SK-N-SH treated with all-trans-retinoic acid at 6 μM for 48 hours (cell line): ENCODE measurements around the gene MYDGF.

Source experiments
- ATAC-seq: fragments of 200-7000 bp; cut with Tn5 transposase; 3 replicates; pipeline ENCODE4 v1.9.1; 2020; ENCODE audit warnings: mild to moderate bottlenecking, moderate library complexity
- ARNTL ChIP-seq: fragments of 450-650 bp; formaldehyde crosslinking; IDR thresholded peaks from 2 replicates; pipeline ENCODE4 v1.5.0; 2020; ENCODE audit warnings: low read depth, mild to moderate bottlenecking, moderate library complexity, borderline replicate concordance
- BACH2 ChIP-seq: fragments of 250-450 bp; sonication (Bioruptor Pico); IDR thresholded peaks from 2 replicates; pipeline ENCODE4 v1.9.0; 2021; ENCODE audit warnings: mild to moderate bottlenecking, borderline replicate concordance
- CREB5 ChIP-seq: fragments of 250-450 bp; sonication (Bioruptor Pico); IDR thresholded peaks from 2 replicates; pipeline ENCODE4 v1.5.1; 2020; ENCODE audit warnings: low read depth, mild to moderate bottlenecking, moderate library complexity
- CSDC2 ChIP-seq: fragments of 250-450 bp; sonication (Bioruptor Pico); IDR thresholded peaks from 2 replicates; pipeline ENCODE4 v1.5.0; 2020; ENCODE audit warnings: mild to moderate bottlenecking, moderate library complexity
- CSRNP3 ChIP-seq: fragments of 250-450 bp; sonication (Bioruptor Pico); IDR thresholded peaks from 2 replicates; pipeline ENCODE4 v1.5.1; 2021; ENCODE audit warnings: mild to moderate bottlenecking, moderate library complexity
- ESRRG ChIP-seq: fragments of 250-450 bp; sonication (Bioruptor Pico); IDR thresholded peaks from 2 replicates; pipeline ENCODE4 v1.6.1; 2021; ENCODE audit warnings: mild to moderate bottlenecking
- GLIS3 ChIP-seq: fragments of 250-450 bp; sonication (Bioruptor Pico); IDR thresholded peaks from 2 replicates; pipeline ENCODE4 v1.5.0; 2020; ENCODE audit warnings: mild to moderate bottlenecking, moderate library complexity
- ISL1 ChIP-seq: fragments of 250-450 bp; sonication (Bioruptor Pico); IDR thresholded peaks from 2 replicates; pipeline ENCODE4 v2.1.2; 2022; ENCODE audit warnings: mild to moderate bottlenecking, moderate library complexity
- OSR1 ChIP-seq: fragments of 250-450 bp; sonication (Bioruptor Pico); IDR thresholded peaks from 2 replicates; pipeline ENCODE4 v1.8.0; 2022; ENCODE audit warnings: moderate library complexity, mild to moderate bottlenecking, inconsistent platforms
- POU6F1 ChIP-seq: fragments of 250-450 bp; sonication (Bioruptor Pico); IDR thresholded peaks from 2 replicates; pipeline ENCODE4 v1.8.0; 2021; ENCODE audit warnings: low read depth, mild to moderate bottlenecking, moderate library complexity, borderline replicate concordance
- PPARA ChIP-seq: fragments of 250-450 bp; sonication (Bioruptor Pico); IDR thresholded peaks from 2 replicates; pipeline ENCODE4 v1.5.0; 2020; ENCODE audit warnings: mild to moderate bottlenecking, borderline replicate concordance
- RARB ChIP-seq: fragments of 250-450 bp; sonication (Bioruptor Pico); IDR thresholded peaks from 2 replicates; pipeline ENCODE4 v1.8.0; 2021; ENCODE audit warnings: mild to moderate bottlenecking, moderate library complexity
- SNAI2 ChIP-seq: fragments of 250-450 bp; sonication (Bioruptor Pico); IDR thresholded peaks from 2 replicates; pipeline ENCODE4 v1.5.0; 2020; ENCODE audit warnings: mild to moderate bottlenecking, moderate library complexity
- TCF4 ChIP-seq: fragments of 250-450 bp; sonication (Bioruptor Pico); IDR thresholded peaks from 2 replicates; pipeline ENCODE4 v1.8.0; 2021; ENCODE audit warnings: mild to moderate bottlenecking, moderate library complexity, borderline replicate concordance
- TOX ChIP-seq: fragments of 250-450 bp; sonication (Bioruptor Pico); IDR thresholded peaks from 2 replicates; pipeline ENCODE4 v1.8.0; 2021; ENCODE audit warnings: mild to moderate bottlenecking, moderate library complexity, borderline replicate concordance
- TSHZ2 ChIP-seq: fragments of 250-450 bp; sonication (Bioruptor Pico); IDR thresholded peaks from 2 replicates; pipeline ENCODE4 v1.5.0; 2020; ENCODE audit warnings: mild to moderate bottlenecking, moderate library complexity
- ZC3H10 ChIP-seq: fragments of 250-450 bp; sonication (Bioruptor Pico); IDR thresholded peaks from 2 replicates; pipeline ENCODE4 v1.5.1; 2021; ENCODE audit warnings: mild to moderate bottlenecking, moderate library complexity
- ZFP30 ChIP-seq: fragments of 450-650 bp; formaldehyde crosslinking; IDR thresholded peaks from 2 replicates; pipeline ENCODE4 v1.5.0; 2022; ENCODE audit warnings: mild to moderate bottlenecking, moderate library complexity
- ZNF565 ChIP-seq: fragments of 450-650 bp; formaldehyde crosslinking; conservative IDR thresholded peaks from 2 replicates; pipeline ENCODE4 v1.5.0; 2020; ENCODE audit warnings: low read depth, mild to moderate bottlenecking, moderate library complexity
- ZNF70 ChIP-seq: fragments of 450-650 bp; formaldehyde crosslinking; IDR thresholded peaks from 2 replicates; pipeline ENCODE4 v1.5.0; 2020; ENCODE audit warnings: mild to moderate bottlenecking, moderate library complexity
- ZNF8 ChIP-seq: fragments of 450-650 bp; formaldehyde crosslinking; IDR thresholded peaks from 2 replicates; pipeline ENCODE4 v1.5.0; 2020; ENCODE audit warnings: mild to moderate bottlenecking, moderate library complexity

The MYDGF gene

GRCh38 chr19:4695224-4695731 lies 25.1 kb upstream of the MYDGF start:
- TF ChIP-seq ZC3H10 (CRISPR knock-in tag) (no peak), TOX (CRISPR knock-in tag) (no peak), CSDC2 (CRISPR knock-in tag) (no peak), ISL1 (CRISPR knock-in tag) (no peak), SNAI2 (CRISPR knock-in tag) (no peak), RARB (CRISPR knock-in tag) (no peak), PPARA (CRISPR knock-in tag) (no peak), ZNF8 (CRISPR knock-in tag) (no peak), OSR1 (CRISPR knock-in tag) (no peak), POU6F1 (CRISPR knock-in tag) (no peak), CSRNP3 (no peak), ARNTL (CRISPR knock-in tag) (no peak), GLIS3 (no peak), ZNF565 (CRISPR knock-in tag) (no peak), ESRRG (no peak), ZNF70 (CRISPR knock-in tag) (no peak), TCF4 (CRISPR knock-in tag) (no peak), BACH2 (CRISPR knock-in tag) (no peak), TSHZ2 (CRISPR knock-in tag) (no peak)
- TF ChIP-seq, all 23 proteins: peak for 0
- no peak for ATAC-seq

GRCh38 chr19:4694211-4694987 lies 24.3 kb upstream of the MYDGF start:
- TF ChIP-seq ESRRG (no peak), TSHZ2 (CRISPR knock-in tag) (no peak), ZNF8 (CRISPR knock-in tag) (no peak), ZFP30 (CRISPR knock-in tag) (no peak), SNAI2 (CRISPR knock-in tag) (no peak), CREB5 (CRISPR knock-in tag) (no peak), RARB (CRISPR knock-in tag) (no peak), ZNF565 (CRISPR knock-in tag) (no peak)
- ATAC-seq, result peak; percentile 71
